ENCODE measurements around the gene SLC1A7. TPM values are rescaled to one million over a fixed set of nuclear protein-coding genes. Genes with fewer than 3 reads are reported as not detected.
A peak's percentile ranks its signal among the peaks of the same experiment; 100 is the strongest.

Gene SLC1A7
- total and polyA plus RNA-seq, 3 donors from 2014 or later: 0.32 to 1.2 (median 0.47) TPM

DNA sequence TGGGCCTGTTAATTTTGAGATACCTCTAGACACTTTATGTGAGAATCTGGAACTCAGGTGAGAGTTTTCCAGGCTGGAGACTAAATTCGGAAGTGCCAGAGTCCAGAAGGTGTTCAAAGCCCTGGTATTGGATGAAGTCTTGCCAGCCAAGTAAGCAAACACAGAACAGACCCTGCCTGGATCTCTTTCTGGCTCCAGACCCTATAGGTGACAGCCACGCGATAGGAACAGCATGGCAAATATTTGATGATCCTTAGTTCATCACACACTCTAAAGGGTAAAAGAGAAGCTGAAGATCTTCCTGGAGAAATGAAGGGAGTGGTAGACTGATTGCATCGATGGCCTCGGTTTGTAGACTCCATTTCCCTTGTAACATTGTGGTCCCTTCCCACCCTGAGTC, 30.7 kb downstream of the SLC1A7 start:
- H3K27me3 ChIP-seq: no peaks in the 10 kb centered on the region
- DNase-seq: no peak
- no peaks in the 10 kb centered on the region for H3K9me3 ChIP-seq
- no peaks in the 10 kb centered on the region for H3K36me3 ChIP-seq (ENCODE audit: low read depth, missing control alignments)
- no peak overlapping the region for H3K4me3 ChIP-seq
- TF ChIP-seq POLR2A (IDR thresholded peaks at IDR 0.05) (no peak), CTCF (IDR thresholded peaks at IDR 0.05) (no peak)
- no peak overlapping the region for H3K27ac ChIP-seq
- WGBS, 2 donors: 71 to 77% methylated on average over 5 of the region's 5 CpGs
- intact Hi-C loops (cut with DNase I; ENCODE audit: low total_unique reads): no loop called here
- H3K4me1 ChIP-seq: peaks cover 35% of the 10 kb centered on the region

DNA sequence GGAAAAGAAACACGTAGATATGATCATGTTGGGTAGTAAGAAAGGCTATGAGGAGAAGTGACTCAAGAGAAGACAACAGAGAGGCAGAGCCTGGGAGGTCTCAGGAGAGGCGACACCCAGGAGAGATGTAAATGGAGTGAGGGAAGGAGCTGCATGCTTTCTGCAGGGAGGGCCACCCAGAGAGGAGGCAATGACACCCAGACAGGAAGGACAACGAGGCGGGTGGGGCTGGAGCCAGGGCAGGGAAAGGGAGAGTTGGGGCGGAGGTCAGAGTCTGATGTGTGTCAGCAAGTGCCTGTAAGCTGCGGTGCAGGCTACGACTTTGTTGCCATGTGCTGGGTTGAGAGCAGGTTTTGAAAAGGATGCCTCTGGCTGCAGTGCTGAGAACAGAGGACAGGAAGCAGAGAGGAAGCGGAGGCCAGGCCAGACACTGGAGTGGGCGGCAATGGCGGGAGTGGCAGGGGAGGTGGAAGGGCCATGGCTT, 31.3 kb downstream of the SLC1A7 start:
- no peaks in the 10 kb centered on the region for H3K9me3 ChIP-seq
- H3K27me3 ChIP-seq: no peaks in the 10 kb centered on the region
- peaks cover 33% of the 10 kb centered on the region for H3K4me1 ChIP-seq
- DNase-seq: no peak
- intact Hi-C loops (cut with DNase I; ENCODE audit: low total_unique reads): no loop called here
- no peak overlapping the region for H3K27ac ChIP-seq
- 81 to 82% methylated on average over 10 of the region's 10 CpGs for WGBS, 2 donors
- no peak for TF ChIP-seq POLR2A (IDR thresholded peaks at IDR 0.05)
- TF ChIP-seq CTCF (IDR thresholded peaks at IDR 0.05): no peak
- H3K4me3 ChIP-seq: no peak overlapping the region
- H3K36me3 ChIP-seq (ENCODE audit: low read depth, missing control alignments): no peaks in the 10 kb centered on the region

GRCh38 chr1:53110370-53111072, 31.9 kb downstream of the SLC1A7 start:
- peak; percentile 50 for DNase-seq

DNA sequence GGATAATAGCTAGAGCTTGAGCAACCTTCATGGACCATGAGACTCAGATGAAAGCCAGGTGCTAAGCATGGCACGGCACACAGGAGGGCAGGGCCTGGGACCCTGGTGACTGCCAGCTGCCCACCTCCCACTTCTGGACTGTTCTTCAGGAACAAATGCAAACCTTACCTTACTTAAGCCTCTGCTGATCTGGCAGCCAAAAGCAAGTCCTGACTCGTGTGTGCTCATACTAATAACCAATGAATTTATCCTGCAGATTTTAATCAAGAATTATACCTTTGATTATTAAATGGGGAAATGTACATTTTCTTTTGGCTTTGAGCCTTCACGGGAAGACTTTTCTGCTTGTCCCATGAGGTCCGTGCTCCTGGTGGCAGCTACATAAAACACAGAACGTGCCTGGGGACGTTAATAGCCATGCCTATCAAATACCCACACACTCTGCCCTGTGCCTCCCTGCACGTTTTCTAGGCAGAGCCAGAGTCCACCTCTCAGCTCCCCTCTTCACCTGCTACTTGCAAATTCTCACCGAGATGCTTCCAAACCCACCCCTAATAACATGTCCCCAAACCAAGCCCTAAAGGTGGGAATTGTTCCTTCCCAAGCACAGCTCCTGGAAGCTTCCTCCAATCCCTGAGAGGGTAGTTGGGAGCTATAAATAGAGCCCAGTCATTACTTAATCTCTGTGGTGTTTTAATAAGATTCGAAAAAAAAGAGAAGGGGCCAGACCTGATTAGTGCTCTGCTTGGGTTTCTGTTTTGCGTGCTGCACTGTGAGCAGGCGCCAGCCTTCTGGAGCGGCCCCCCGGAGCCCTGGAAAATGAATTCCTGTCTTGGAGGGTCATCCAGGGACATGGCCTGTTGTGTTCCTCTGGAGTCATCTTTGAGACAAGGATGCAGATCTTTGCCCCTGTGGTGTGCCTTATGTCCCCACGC, 33.5 kb downstream of the SLC1A7 start:
- intact Hi-C loops (cut with DNase I; ENCODE audit: low total_unique reads): no loop called here
- H3K36me3 ChIP-seq (ENCODE audit: low read depth, missing control alignments): no peaks in the 10 kb centered on the region
- DNase-seq: no peak
- H3K27ac ChIP-seq: no peak overlapping the region
- 71 to 76% methylated on average over 14 of the region's 14 CpGs for WGBS, 2 donors
- no peak overlapping the region for H3K4me3 ChIP-seq
- no peak for TF ChIP-seq CTCF (IDR thresholded peaks at IDR 0.05)
- no peak for TF ChIP-seq POLR2A (IDR thresholded peaks at IDR 0.05)
- H3K9me3 ChIP-seq: no peaks in the 10 kb centered on the region
- H3K4me1 ChIP-seq: peaks cover 15% of the 10 kb centered on the region
- no peaks in the 10 kb centered on the region for H3K27me3 ChIP-seq

More at GRCh38 chr1:53110370-53111072, 31.9 kb downstream of the SLC1A7 start:
- no peaks in the 10 kb centered on the region for H3K27me3 ChIP-seq
- intact Hi-C loops (cut with DNase I; ENCODE audit: low total_unique reads): no loop called here
- 73 to 76% methylated on average over 12 to 18 of the region's 18 CpGs for WGBS, 2 donors
- no peaks in the 10 kb centered on the region for H3K9me3 ChIP-seq
- H3K4me1 ChIP-seq: peaks cover 27% of the 10 kb centered on the region
- TF ChIP-seq CTCF (IDR thresholded peaks at IDR 0.05) (no peak), POLR2A (IDR thresholded peaks at IDR 0.05) (no peak)
- H3K4me3 ChIP-seq: no peak overlapping the region
- no peaks in the 10 kb centered on the region for H3K36me3 ChIP-seq (ENCODE audit: low read depth, missing control alignments)
- H3K27ac ChIP-seq: no peak overlapping the region

Measured in testis (tissue), 3 donors.